ENCODE results near the gene NID1.

GRCh38 chr1:235928197-235928596 lies 136.7 kb downstream of the NID1 start:
- no peak for TF ChIP-seq CTCF (IDR thresholded peaks at IDR 0.05; ENCODE audit: low read depth, low read length)
- no peak for TF ChIP-seq MYC (IDR thresholded peaks at IDR 0.05; ENCODE audit: low read depth, low read length)
- TF ChIP-seq POLR2A (IDR thresholded peaks at IDR 0.05; ENCODE audit: extremely low read depth, insufficient read length) = no peak
- TF ChIP-seq MAX (IDR thresholded peaks at IDR 0.05; ENCODE audit: low read depth, low read length) = no peak
